SKM-1 (cell line): ENCODE data around the gene C1QTNF6.

Experiments
- DNase-seq: peaks from one replicate; lab custom pipeline; 2025; ENCODE audit not compliant: unreplicated experiment; lab: John Stamatoyannopoulos, UW

The C1QTNF6 gene

GRCh38 chr22:37223965-37224551 lies 36.0 kb upstream of the C1QTNF6 start:
- no peak for DNase-seq

GRCh38 chr22:37222440-37222971 lies 34.5 kb upstream of the C1QTNF6 start:
- no peak for DNase-seq

GRCh38 chr22:37221424-37222333 lies 33.6 kb upstream of the C1QTNF6 start:
- no peak for DNase-seq

- no peak for DNase-seq
Measured at GRCh38 chr22:37220543-37220981, 32.5 kb upstream of the C1QTNF6 start.

GRCh38 chr22:37219533-37219932 lies 31.5 kb upstream of the C1QTNF6 start:
- DNase-seq, result no peak

GRCh38 chr22:37218771-37219411 lies 30.8 kb upstream of the C1QTNF6 start:
- DNase-seq, result no peak

GRCh38 chr22:37218399-37218770 lies 30.3 kb upstream of the C1QTNF6 start:
- DNase-seq, result no peak

GRCh38 chr22:37215890-37216289 lies 27.8 kb upstream of the C1QTNF6 start:
- DNase-seq, result no peak

- DNase-seq, result no peak
Measured at GRCh38 chr22:37214731-37215030, 26.6 kb upstream of the C1QTNF6 start.

GRCh38 chr22:37213941-37214730 lies 26.1 kb upstream of the C1QTNF6 start:
- no peak for DNase-seq

GRCh38 chr22:37213218-37213855 lies 25.3 kb upstream of the C1QTNF6 start:
- no peak for DNase-seq

- no peak for DNase-seq
Measured at GRCh38 chr22:37212174-37212906, 24.3 kb upstream of the C1QTNF6 start, which contains the start of gene SSTR3. Gene SSTR3, minus strand, starts transcription at chr22:37212477. Its CDS starts 4,674 bp downstream, at chr22:37207803.

GRCh38 chr22:37211866-37212173 lies 23.8 kb upstream of the C1QTNF6 start:
- no peak for DNase-seq

- DNase-seq, result no peak
Measured at GRCh38 chr22:37211075-37211865, 23.2 kb upstream of the C1QTNF6 start.

- no peak for DNase-seq
Measured at GRCh38 chr22:37210041-37210803, 22.2 kb upstream of the C1QTNF6 start.

GRCh38 chr22:37209140-37209845 lies 21.2 kb upstream of the C1QTNF6 start:
- DNase-seq, result no peak

- DNase-seq, result no peak
Measured at GRCh38 chr22:37208401-37209139, 20.5 kb upstream of the C1QTNF6 start.
